Right kidney (tissue), 1 donor: ENCODE measurements around the gene SMG9.

Source experiments
- DNase-seq: peaks from one replicate; pipeline ENCODE4 v3.0.0-alpha.2; 2016

SMG9 gene

DNA sequence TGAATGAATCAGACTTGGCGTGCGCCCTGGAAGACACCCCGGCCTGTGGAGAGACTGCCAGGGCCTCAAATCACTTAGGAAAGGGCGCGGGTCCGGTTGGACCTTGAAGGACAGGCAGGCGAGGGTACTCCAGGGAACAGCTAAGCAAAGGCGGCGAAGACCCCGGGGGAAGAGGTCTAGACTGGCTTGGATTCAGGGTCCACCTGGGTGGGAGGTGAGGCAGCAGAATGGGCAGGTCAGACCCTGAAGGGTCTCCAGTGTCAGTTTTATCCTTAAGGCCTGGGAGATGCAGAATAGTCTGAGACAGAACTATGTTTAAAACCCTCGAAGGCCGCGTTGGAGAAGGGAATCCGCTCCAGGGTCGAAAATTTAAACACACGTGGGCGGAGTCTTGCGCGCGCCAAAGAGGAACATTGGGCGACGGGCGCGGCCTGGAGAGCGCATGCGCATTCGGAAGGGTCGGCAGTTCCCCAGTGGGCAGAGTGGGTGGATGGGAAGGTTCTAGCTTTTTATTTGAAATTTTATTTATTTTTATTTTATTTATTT, 567 bp upstream of the SMG9 start:
- DNase-seq = no peak

DNA sequence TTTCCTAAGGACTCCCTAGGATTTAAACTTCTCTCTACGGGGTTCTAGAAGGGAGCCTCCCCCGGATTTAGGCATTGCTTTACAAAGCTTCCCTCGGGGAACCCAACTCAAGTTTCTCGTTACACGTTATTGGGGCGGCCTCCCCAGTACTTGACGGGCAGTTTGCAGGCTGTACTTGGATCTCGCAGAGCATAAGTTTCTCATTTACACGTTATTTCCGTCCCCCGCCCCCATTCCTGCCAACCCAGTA, 584 bp downstream of the SMG9 start:
- DNase-seq = no peak

DNA sequence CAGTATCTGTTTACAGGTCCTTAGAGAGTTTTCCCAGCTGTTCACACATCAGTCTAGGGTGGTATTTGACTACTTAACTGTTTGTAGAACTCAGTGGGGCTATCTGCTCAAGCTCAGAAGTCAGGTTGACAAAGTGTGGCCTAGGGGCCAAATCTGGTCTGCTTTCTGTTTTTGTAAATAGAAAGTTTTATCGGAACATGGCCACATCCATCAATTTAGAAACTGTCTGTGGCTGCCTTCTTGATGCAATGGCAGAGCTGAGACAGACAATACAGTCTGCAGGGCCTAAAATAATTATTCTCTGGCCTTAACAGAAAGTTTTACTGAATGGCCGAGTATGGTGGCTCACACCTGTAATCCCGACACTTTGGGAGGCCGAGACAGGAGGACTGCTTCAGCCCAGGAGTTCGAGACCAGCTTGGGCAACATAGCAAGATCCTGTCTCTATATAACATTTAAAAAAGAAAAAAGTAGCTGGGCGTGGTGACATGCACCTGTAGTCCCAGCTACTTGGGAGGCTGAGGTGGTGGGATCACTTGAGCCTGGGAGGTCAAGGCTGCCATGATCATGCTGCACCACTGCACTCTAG, 2.4 kb downstream of the SMG9 start:
- DNase-seq = no peak

DNA sequence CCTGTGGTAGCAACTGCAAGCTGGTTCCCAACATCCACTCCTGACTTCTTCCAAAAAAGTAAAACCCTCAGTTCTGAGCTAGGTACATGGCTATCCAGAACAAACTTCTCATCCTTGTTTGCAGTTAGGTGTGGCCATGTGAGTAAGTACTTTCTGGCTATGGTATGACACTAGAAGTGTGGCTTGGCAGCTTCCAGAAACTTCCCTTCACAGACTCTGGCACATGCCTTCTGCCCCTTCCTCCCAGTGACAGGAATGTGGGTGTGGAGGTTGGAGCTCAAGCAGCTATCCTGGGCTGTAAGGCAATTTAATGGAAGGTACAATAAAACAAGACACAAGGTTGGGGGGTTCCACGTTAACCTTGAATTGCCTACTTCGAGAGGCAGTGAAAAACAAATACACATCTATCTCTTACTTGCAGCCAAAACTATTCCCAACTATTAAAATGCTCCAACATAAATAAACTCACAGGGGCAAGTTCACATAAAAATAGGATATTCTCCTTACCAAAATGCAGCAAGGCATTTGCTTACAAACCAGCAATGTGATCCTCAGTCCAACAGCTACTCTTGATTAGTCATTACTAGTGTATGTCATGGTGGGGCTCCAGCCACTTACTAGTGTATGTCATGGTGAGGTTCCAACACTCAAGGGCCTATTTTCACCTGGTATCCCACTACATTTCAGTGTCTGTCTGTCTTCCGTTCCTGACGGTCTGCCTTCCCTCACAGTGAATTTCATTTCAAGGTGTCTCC, 3.1 kb downstream of the SMG9 start:
- no peak for DNase-seq

DNA sequence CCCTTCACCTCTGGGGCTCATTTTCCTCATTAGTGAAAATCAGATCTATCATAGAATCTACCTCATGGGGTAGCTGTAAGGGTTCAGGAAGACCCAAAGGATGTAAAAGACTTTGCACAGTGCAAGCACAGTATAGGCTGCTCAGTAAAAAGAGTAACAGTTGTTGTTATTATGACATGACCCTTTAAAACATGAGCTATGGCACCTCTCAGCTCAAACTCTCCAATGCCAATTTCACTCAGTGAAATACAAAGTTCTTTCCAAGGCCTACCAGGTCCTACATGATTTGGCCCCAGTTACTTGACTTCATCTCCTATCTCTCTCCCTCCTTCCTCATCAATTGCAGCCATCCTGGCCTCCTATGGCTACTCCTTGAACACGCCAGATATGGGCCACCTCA, 4.9 kb downstream of the SMG9 start:
- no peak for DNase-seq

DNA sequence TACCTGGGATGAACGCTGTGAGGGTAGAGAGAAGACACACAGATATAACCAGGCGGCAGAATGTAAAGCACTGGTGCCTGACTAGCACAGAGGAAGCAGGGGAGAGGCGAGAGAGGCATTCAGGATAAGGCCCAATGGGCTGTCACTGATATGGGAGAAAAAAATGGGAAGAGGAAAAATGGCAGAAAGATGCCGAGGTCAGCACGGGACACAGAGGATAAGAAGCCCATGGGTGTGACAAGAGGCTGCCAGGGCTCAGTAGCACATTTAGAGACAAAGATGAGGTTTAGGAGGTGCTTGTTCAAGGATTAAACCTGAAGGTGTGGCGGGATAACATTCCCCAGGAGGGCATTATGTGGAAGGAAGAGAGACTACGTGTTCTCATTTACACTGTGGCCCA, 5.6 kb downstream of the SMG9 start:
- no peak for DNase-seq

DNA sequence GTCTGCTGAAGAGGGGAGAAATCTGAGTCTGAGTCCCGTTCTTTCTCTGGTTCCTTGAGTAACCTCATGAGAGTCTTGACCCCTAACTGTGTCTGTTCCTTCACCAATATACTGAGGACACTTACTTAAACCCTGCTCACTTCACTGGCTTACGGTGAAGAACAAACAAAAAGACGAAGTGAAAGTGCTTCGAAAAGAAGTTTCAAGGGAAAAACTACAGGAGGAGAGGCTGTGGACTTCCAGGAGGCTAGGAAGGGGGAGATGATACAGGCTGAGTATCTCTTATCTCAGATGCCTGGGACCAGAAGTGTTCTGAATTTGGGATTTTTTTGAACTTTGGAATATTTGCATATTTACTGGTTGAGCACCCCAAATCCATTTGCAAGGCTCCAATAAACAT, 6.1 kb downstream of the SMG9 start:
- no peak for DNase-seq

DNA sequence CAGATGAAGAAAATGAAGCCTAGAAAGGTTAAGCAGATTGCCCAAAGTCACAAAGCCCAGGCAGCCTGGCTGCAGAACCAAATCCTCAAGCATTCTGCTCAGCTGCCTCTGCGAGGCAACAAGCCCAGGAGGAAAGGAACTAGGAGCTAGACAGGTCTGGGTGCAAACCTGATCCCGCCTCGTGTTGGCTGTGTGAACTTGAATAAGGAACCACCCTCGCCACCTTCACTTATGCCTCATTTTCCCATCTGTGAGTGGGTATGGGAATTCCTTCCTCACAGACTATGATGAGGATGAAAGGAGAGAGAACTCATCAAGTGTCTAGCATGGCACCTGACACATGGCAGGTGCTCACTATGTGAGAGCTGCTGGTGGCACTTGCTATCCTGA, 6.6 kb downstream of the SMG9 start:
- no peak for DNase-seq

DNA sequence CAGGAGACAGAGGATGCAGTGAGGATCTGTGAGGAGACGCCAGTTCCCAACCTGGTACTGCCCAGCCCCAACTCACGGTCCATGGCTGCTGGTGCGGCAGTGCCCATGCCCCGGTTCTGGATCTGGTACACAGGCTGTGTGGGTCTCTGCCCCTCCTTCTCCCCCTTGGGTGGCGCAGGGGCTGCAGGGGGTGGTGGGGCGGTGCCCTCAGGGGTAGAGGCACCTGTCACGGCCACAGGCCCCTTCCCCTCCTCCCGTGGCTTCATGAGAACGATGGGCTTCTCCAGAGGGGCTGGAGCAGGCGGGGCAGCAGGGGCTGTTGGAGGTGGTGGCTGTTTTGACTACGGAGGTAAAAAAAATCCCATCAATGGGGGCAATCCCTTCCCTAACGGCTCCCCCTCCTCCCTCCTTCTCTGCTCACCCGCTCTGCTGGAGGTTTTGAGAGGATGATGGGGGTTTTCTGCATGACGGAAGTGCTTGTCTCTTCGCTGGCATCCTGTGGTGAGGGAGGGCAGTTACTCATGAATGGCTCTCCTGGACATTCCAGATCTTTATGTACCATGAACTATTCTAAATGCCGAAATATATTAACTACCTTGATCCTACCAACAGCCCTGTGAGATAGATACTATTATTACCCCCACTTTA, 7.1 kb downstream of the SMG9 start:
- no peak for DNase-seq

DNA sequence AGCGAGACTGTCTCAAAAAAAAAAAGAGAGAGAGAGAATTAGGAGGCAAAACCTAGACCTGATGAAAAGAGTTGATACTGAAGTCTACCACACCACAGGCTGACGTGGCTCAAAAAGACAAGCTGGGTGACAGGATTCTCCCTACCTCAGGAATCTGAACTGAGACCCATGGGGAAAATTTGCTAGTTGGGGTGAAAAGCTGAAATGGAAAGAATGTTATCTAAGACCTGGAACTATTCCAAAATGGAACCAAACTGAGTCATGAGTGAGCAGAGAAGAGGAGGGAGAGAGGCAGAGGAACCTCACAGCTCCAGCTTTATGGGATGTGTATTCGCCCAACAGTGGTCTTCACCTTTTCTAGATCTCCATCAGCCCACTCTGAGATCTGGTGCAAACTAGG, 11.7 kb downstream of the SMG9 start:
- DNase-seq = no peak

DNA sequence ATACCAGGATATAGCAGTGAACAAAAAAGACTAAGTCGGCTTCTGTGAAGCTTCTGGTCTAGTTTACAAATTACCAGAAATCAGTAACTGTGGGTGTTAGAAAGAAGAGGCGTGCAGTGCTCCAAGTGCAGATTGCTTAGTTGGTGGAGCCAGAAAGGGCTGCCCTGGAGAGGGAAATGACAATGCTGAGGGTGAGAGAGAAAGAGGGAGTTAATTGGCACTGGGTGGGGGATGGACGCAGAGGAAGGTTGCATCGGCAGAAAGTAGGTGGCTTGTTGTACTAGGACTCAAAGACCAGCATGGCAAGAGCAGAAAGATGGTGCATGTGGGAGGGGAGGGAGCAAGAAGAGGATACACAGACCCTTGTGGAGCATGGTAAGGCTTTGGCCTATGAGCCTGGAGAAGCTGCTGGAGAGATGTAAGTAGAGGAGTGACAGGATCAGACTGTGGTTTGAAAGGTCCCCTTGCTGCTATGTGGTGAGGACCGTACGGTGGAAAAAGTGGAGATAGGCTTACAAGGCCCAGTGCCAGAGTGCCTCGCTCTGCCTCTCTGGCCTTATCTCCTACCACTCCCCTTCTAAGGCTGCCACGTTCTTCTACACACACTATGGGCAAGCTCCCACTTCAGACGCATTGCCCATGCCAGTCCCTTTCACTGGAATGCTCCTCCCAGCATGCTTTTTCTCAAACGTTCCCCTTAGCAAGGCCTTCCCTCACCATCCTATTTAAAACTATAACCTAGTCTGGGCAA, 13.5 kb downstream of the SMG9 start:
- no peak for DNase-seq

DNA sequence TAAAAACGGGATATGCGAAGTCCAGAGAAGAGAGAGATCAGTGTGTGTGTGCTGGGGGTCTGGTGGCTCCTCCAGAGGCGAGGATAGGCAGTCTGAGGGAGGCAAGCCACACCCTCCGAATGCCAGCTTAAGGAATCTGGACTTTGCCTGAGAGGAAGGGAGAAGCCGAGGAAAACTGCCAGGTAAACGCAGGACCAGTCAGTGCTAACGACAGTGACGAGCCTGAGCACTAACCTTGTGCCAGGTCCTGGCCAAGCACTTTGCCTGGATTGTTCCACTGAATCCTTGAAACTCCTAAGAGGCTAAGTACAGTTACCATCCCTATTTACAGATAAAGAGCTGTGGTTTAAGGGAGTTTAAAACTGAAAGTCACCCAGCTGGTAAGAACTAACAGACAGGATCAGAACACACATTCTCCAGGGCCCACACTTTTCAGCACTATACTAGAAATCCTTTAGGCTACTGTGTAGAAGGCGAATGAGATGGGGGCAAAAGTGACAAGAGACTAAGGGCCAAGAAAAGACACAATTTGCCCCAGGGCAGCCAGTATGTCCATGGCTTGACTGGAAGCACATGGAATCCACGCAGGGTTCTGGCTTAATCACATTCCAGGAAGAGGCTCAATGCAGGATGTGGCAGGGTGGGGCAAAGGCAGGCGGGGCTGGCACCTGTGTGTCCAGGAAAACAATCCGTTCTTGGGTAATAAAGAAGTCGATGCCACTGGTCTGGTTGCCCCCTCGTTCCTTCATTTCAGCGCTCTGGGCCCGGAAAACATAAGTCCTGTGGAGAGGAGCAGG, 15.1 kb downstream of the SMG9 start:
- no peak for DNase-seq

DNA sequence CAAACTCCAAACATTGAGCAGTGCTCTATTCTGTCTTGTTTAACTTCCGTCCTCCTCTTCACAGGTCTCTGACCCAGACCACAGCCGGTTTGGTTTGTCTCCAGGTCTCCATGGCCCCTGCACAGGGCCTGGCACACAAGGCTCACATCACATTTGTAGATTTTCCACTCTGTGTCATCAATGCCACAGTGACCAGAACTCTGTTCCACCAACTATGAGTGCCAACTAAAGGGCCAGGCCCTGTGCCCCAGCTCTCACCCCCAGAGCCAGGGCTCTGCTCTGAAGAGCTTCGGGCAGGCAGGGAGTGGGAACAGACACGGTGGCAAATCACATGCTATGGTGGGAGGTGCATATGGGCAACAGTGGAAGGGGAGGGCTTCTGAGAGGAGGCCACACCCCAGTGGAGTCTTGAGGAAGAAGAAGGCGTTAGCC, 16.0 kb downstream of the SMG9 start:
- DNase-seq = no peak

DNA sequence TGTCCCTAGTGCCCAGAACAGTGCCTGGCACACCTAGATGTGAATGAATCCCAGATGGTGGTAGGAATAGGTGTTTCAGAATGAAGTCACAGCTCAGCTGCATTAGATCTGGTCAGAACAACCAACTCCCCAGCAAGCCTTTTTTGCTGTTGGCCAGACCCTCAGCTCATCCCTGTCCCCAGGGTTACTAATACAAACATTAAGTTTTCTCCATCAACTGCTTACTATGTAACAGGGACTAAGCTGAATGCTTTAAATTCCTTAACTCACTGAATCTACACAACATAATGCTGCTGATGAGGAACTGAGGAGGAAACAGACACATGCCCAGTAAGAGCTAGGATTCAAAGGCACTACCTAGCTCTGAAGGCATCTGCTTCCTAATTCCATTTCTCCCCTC, 18.8 kb downstream of the SMG9 start:
- DNase-seq = no peak

DNA sequence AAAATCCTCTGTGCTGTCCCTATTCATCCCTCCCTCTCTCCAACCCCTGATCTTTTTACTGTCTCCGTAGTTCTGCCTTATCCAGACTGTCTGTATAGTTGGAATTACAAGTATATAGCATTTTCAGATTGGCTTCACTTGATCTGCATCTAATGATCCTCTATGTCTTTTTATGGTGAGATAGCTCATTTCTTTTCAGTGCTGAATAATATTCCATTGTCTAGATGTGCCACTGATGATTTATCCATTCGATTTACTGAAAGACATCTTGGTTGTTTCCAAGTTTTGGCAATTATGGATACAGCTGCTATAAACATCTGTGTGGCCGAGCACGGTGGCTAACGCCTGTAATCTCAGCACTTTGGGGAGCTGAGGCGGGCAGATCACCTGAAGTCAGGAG, 19.7 kb downstream of the SMG9 start:
- DNase-seq = no peak

DNA sequence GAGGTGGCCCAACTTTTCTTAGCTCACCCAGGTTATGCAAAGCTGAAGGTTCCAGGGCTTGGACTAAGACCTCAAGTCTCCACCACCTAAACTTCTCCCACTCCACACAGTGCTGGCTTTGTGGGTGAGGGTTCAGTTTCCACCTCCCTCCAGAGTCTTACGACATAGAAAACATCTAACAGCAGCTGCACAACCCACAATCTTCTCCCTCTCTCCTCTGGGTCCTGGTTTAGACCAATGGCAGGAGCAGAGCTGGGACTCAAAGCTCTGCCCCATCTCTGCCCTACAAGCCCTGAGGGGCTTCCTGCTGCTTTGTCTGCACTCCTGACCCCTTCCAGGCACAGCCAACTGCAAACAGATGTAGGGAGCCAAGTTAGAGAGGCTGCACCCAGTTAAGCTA, 22.9 kb downstream of the SMG9 start:
- DNase-seq = no peak

DNA sequence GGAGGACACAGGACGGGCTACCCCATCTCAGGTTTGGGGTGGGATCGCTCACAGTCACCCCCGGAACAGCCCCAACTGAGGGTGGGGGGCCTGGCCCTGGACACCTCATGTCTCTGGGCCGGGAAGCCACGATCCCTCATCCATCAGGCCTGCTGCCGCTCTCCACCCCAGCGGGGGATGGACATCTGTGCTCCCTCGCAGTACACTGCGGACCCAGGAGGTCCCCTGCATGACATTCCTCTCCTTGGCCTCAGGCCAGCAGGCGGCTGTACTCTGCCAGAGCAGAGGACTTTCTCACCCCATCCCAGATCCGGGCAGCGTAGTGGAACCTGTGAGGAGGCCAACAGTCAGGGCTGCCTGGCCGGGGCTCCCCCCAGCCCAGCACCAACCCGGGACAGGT, 23.4 kb downstream of the SMG9 start:
- DNase-seq = no peak

DNA sequence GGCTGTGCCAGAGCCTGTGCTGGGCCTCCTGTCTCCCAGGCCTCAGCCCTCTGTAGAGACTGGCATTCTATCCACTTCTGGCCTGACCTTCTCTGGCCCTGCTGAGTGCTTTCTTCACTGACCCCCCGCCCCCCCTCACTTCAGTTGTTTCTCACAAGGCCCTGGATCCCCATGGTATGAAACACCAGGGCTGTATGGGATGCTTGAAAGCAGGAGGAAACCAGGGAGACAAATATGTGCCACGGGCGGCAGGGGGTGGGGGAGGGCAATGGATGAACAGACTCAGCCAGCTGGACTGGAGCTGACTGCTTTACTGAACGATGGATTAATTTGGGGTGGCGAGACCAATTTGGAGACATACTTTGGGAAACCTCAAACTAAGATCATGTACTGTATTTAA, 24.8 kb downstream of the SMG9 start:
- no peak for DNase-seq

DNA sequence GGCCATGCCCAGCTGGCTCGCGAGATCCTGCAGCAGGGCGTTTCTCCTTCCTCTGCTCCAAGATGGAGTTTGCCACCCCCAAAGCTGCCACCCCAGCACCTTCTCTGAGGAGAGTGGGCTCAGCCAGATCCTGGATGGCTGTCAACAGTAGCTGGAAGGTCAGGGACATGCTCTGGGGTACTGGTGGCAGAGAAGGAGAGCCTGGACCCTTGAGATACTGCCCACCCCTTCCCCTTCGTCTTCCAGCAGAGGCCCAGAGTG, 27.2 kb downstream of the SMG9 start:
- DNase-seq = no peak

DNA sequence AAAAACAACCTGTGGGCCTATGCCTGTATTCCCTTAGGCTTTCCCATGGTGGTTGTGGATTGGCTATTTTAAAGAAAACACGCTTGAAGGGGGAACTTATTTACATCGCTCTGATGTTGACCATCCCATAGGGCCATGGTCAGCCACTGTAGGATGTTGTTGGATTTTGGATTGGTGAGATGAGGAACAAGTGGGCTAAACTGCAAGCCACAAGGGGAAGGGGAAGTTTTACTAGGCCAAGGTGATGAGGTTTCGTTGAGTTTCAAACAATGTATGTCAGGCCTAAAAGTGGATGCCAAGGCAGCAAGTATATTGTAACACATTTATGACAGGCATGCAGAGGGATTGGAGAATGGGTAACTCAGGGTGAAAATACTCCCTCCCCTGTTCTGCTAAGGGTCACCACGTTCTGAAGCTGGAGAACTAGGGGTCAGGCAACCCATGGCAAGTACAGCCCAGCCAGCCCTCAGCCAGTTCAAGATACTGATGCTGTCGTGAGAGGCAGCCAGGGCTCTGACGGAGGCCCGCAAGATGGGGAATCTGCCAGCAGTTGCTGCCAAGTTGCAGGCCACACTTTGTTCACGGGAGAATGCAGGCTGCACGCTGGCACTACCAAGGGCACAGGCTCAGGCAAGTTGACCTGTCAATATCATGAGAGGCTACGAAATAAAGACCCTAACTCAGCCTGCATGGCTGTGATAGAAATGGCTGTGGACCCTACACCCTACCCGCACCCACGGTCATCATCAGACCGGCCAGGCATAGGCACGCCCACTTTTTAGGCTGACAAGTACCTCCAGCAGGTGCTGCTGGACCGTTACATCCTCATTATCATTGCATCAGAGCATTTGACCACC, 27.8 kb downstream of the SMG9 start:
- DNase-seq = no peak

DNA sequence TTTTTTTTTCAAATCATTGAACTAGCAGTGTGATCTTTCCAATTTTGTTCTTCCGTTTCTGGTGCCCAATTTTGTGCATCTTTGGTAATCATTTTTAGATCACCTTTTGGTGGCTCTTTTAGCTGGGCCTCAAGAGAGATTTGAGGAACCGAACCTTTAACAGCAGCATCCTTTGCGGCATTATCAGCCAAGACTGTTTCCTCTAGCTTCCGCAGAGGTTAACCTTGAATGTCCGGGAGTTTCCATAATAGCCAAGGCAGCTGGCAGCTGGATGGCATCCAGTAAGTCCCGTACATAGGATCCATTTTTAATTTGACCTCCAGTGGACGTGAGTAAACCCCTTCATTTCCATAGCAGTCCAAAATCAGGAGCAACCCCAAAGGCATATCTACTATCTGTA, 29.3 kb downstream of the SMG9 start:
- DNase-seq = no peak

DNA sequence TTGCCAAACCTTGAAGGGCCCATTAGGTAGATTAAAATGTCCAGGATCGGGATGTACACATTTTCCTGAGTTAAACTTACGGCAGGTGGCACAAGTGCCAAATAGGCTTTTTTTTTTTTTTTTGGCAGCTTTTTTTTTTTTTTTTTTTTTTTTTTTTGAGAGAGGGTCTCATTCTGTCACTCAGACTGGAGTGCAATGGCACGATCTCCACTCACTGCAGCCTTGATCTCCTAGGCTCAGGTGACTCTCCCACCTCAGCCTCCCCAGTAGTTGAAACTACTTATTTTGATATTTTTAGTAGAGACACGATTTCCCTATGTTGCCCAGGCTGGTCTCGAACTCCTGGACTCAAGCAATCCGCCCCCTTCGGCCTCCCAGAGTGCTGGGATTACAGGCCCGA, 29.9 kb downstream of the SMG9 start:
- no peak for DNase-seq
